Activated CD8-positive, alpha-beta memory T cell treated with anti-CD3 and anti-CD28 coated beads for 24 hours (primary cell): ENCODE measurements around the gene PACS1.
A peak's percentile ranks its signal among the peaks of the same experiment; 100 is the strongest.
"Not testable (repeated sequence)": the region's sequence is repeated elsewhere in the genome, so short reads cannot be mapped to it uniquely, and the experiment has no call there.

Source experiments
- DNase-seq: peaks from one replicate; pipeline ENCODE4 v3.0.0-alpha.2; 2020

The PACS1 gene

GRCh38 chr11:66069715-66070603, at the start of gene PACS1:
PACS1 (plus strand) TSS chr11:66070272; CDS start chr11:66070487, 215 bp downstream.
- DNase-seq: peak; percentile 91

- no peak for DNase-seq
Observed at GRCh38 chr11:66020618-66021357, 49.3 kb upstream of the PACS1 start.

GRCh38 chr11:66022401-66023185, 47.5 kb upstream of the PACS1 start:
- DNase-seq: peak; percentile 96

GRCh38 chr11:66023186-66023440, 47.0 kb upstream of the PACS1 start:
- not testable (repeated sequence) for DNase-seq

GRCh38 chr11:66026017-66026529, 44.0 kb upstream of the PACS1 start, which contains the start of gene CATSPER1:
CATSPER1 (minus strand) TSS chr11:66026479; CDS start chr11:66026379, 100 bp downstream.
- DNase-seq: no peak

GRCh38 chr11:66032957-66033735, 36.9 kb upstream of the PACS1 start:
- DNase-seq: no peak

GRCh38 chr11:66035653-66036333, 34.3 kb upstream of the PACS1 start:
- DNase-seq: no peak

- DNase-seq: no peak
Observed at GRCh38 chr11:66036334-66036710, 33.8 kb upstream of the PACS1 start.

- DNase-seq: no peak
Observed at GRCh38 chr11:66037327-66037726, 32.7 kb upstream of the PACS1 start.

GRCh38 chr11:66039765-66040164, 30.3 kb upstream of the PACS1 start:
- no peak for DNase-seq

GRCh38 chr11:66042227-66042995, 27.7 kb upstream of the PACS1 start:
- no peak for DNase-seq

- no peak for DNase-seq
Observed at GRCh38 chr11:66042996-66043906, 26.8 kb upstream of the PACS1 start.

GRCh38 chr11:66044757-66045156, 25.3 kb upstream of the PACS1 start:
- no peak for DNase-seq

GRCh38 chr11:66045177-66045639, 24.9 kb upstream of the PACS1 start:
- peak; percentile 92 for DNase-seq

- no peak for DNase-seq
Observed at GRCh38 chr11:66046901-66047300, 23.2 kb upstream of the PACS1 start.

GRCh38 chr11:66047541-66048365, 22.3 kb upstream of the PACS1 start:
- DNase-seq: no peak

GRCh38 chr11:66048547-66049323, 21.3 kb upstream of the PACS1 start, which contains the start of gene GAL3ST3:
GAL3ST3 (minus strand) TSS chr11:66049161; CDS start chr11:66045415, 3,746 bp downstream.
- no peak for DNase-seq
